ENCODE measurements around the gene MACF1.
"Not testable (repeated sequence)": the region's sequence is repeated elsewhere in the genome, so short reads cannot be mapped to it uniquely, and the experiment has no call there.

Gene MACF1

DNA sequence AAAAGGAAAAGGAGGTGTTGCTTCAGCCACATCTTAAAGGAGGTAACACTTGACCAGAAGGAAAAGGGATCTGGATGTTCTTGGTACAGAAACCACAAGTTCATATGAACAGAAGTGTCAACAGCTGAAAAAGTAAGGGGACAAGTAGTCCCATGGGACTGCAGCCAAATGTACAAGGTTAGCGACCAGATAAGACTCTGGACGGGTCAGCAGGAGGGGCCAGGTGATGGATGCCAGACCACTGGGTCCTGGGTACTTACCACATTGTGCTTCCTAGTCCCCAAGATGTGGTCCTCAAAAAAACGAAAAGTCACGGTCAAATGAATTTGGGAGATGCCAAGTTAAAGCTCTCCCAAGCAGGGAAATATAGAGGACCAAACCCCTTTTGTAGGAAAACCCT lies 270.3 kb downstream of the MACF1 start:
- no peak for DNase-seq

DNA sequence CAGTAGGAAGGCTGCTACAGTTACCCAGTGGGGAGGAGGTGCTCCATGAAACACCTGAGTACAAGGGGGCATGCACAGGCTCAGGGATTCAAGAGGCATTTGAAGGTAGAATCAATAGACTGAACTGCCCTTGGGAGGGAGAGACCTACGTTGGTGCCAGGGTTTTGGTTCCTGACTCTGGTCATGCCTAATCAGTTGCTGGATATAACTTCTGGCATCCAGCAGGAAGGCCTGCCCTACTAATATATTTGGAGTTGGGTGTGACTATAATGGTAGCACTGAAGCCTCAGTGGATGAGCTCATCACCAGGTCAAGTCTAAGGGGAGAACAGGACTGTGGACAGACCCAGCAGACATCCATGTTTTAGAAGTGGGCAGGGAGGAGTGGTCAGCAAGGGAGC lies 271.1 kb downstream of the MACF1 start:
- DNase-seq: not testable (repeated sequence)

DNA sequence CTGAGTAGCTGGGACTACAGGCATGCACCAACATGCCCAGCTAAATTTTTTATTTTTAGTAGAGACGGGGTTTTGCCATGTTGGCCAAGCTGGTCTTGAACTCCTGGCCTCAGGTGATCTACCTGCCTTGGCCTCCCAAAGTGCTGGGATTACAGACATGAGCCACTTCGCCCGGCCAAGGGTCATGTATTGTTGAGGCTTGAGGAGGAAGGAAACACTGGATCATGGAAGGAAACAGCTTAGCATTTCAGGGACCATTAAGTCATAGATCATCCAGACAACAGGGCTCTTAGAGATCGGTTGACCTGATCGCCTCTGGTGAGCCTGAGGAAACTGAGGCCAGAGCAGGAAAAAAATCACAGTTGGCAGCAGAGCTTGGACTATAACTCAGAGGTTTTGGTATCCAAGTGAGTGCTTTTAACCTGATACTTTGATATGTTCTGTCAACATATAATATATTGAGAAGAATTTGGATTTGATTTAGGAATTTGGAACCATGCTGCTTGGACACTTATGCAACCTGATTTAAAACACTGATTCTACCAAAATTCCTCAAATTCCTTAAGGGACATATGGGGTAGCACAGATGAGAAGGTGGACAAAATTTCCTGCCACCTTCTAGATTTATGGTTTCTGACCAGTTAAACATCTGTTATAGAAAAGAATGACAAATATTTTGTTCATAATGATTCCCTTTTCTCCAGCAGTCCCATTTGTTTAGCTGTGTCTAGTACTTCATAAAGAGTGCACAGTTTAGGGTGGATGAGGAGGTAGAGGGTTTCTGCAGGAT lies 273.8 kb downstream of the MACF1 start:
- DNase-seq: no peak

DNA sequence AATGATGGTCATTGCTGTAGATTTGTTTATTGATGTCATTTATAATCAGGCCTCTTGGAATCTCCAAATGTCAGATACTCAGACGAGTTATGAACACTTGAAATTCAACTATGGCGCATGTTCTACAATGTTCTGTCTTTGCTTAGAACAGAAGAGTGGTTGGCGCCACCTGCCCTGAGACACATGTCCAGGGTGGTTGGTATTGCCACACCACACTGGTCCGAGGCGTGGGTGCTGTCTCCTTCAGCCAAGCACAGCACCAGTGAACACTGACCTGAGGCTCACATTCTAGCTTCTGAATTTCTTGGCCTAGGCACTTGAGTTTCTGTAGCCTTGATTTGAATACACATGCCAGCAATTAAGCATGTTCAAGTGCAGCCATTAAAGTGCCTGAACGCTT lies 276.8 kb downstream of the MACF1 start:
- no peak for DNase-seq

DNA sequence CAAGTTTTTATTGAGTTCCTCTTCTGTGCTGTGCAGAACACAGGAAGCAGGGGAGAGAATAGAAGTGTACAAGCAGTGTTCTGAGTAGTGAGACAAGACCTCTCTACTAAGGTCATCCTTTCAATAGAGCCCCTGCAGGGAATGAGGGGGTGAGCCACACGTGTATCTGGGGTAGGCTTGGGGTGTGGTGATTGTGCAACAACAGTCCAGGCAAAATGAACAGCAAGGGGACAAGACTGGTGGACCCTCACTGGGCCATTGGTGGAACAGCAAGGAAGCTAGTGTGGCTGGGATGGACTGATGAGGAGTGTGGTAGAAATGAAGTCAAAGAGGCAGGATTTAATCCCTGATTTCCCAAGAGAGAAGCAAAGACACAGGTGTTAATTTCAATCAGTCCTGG lies 278.8 kb downstream of the MACF1 start:
- DNase-seq: no peak

DNA sequence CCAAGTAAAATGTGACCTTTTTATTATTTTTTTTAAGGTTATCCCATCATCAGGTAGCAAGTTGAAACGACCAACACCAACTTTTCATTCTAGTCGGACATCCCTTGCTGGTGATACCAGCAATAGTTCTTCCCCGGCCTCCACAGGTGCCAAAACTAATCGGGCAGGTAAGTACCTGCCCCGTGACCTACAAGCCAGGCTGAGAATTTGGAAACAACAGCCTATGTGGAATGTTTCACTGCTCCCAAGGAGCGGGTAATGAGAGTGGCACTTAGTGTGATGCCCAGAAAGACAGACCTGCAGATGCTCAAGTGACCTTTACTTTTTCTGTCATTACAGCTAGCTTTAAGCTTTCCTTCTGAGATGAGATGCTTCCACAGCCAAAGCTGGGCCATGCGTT lies 280.1 kb downstream of the MACF1 start:
- no peak for DNase-seq

DNA sequence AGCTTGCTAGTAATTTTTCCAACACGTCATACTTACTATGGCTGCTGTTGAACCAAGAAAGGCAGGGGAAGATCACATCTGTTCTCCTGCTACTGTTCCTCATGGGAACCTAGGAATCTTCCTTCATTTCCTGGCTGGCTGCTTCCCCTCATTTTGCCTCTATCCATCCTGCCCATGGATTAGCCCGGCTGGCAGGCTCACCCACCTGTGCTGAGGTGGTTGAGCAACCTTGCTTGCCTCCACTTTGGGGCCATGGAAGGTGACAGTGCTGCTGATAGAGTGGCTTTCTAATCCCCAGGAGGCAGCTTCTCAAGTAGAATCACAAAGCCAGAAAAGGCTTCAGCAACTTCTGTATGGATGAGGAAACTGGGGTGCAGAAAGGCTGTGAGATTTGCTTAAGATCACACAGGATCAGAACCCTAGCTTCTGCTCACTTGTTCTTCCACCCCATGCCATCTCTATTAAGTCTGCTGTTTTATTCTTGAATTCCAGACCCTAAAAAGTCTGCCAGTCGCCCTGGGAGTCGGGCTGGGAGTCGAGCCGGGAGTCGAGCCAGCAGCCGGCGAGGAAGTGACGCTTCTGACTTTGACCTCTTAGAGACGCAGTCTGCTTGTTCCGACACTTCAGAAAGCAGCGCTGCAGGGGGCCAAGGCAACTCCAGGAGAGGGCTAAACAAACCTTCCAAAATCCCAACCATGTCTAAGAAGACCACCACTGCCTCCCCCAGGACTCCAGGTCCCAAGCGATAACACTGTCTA lies 280.7 kb downstream of the MACF1 start:
- DNase-seq: no peak

DNA sequence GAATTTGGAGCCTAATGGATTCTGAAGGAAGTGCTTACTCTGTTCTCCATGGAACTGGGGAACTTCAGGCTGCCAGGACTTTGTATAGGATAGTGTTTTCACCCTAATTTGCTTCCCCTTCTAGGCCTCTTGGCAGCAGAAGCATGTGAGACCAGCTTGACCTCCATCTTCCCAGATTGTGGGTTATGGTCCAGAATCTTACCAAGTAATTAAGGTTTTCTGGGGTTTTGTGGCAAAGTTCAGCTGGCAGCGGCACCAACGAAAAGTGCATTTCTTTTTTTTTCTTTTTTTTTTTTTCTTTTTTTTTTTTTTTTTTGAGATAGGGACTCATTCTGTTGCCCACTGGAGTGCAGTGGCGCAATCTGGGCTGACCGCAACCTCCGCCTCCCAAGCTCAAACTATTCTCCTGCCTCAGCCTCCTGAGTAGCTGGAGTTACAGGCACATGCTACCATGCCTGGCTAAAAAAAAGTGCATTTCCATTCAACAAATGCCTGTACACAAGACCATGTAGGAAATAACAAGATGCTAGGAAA lies 283.6 kb downstream of the MACF1 start:
- DNase-seq: no peak

DNA sequence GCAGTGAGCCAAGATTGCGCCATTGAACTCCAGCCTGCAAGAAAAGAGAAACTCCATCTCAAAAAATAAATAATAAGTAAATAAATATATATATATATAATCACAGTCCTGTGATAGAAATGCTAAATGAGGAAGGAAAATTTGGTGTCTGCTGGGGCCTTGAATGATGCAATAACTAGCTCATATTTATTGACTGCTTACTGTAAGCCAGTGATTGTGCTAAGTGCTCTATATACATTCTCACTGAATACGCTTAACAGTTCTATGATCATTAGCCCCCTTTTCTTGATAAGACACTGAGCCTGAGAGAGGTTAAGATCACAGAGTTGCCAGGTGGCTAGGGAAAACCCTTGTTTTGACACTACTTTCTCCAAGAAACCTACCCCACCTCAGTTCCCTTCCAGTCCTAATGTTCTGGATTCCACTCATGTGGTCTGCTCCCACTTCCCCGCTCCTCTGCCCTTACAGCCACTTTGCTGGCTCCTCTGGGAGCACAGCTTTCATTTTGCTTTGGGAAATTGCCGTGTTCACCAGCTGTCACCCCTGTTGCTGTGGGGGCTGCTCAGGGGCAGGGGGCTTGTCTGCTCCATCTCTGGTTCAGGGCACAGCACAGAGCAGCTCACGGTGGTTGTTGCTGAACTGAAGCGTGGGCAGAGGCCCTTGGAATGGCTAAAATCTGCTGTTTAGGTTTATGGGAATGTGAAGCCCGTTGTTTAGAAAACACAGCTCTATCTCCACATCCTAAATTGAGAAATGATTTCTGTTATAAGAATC lies 284.5 kb downstream of the MACF1 start:
- DNase-seq: no peak

DNA sequence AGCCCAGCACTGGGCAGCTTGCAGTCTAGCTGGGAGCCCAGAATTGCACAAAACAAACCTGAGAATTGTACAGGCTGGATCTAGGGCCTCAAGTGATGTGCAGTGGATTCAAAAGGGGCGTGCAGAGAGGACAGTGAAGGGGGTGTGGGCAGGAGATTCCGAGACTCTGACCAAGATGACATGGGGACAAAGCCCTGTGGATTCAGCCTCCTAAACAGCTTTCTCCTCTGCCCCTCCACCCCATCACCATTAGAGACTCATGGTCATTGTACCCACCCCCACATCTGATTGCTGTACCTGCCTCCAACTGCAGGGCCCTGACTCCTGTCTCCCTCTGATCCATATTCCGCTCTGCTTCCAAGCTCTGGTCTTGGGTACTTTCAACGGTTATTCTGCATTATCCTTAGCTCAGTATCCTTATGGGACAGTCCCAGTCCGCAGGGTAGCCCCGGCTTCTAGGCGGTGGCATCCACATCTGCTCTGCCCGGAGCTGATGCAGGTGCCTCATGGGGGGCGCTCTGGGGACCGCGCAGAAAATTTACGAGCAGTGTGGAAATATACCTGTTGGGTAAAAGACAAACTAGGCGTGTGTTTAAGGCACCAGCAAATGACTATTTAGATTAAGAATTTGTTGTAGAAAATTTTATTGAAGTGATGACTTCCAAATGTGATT lies 285.2 kb downstream of the MACF1 start:
- no peak for DNase-seq

DNA sequence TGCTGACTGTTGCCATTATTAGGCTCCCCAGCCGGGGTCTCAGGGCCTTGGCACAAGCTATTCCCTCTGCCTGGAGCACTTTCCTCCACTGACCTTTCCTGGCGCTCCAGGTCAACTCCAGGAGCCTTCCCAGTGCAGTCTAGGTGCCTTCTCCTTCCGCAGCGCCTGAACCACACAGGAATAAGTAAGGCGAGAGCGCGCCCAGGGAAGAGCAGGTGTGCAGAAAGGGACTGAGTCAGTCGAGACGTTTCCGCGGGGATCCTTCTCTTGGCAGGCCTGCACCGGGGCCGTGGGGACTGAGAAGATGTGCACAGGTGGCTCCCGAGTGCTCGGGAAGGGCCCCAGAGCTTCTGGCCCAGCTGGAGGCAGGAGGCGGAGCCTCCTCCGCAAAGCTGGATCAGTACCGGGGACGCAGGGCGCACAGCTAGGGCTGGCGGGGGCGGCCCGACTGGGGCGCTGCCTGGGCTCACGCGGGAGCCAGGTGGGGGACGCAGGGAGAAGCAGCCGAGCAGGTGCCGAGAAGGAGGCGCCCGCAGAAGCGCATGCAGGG lies 286.2 kb downstream of the MACF1 start:
- peak; percentile 25 for DNase-seq

DNA sequence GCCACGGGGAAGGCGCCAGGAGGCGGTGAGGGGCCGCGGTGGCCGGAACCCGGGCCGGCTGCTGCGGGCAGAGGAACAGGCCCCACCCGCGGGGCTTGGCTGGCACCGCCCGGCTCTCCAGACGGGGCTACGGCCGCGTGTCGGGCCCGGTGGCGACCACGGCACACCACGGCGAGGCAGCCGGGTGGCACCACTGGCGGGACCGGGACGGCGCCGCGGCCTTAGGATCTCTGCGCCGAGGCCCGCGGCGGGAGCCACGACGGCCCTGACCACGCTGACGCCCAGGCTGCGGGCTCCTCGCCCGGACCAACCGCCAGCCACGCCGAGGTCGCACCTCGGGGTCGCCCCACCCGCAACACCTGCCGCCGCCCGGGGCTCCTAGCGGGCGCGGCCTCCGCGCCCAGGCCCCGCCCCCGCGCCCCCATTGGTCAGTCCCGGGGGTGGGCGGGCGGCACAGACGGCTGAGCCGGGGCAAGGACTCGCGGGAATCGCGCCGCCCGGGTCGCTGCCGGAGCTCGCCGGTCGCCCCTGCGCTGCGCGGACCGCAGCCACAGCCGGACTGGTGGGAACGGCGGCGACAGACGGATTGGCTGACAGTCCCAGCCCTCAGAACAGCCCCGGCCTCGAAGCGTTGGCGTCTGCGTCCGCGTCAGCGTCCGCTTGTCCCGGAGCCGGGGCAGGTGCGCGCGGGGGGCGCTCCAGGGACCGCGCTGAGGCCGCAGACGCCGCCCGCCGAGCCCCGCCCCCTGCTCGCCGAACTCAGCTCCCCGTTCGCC lies 286.8 kb downstream of the MACF1 start, which contains the start of gene BMP8A:
BMP8A (plus strand) TSS at position 491 of the 776 bp plus-strand sequence. CDS start 356 bp downstream, outside the sequence.
- DNase-seq: peak; percentile 73

DNA sequence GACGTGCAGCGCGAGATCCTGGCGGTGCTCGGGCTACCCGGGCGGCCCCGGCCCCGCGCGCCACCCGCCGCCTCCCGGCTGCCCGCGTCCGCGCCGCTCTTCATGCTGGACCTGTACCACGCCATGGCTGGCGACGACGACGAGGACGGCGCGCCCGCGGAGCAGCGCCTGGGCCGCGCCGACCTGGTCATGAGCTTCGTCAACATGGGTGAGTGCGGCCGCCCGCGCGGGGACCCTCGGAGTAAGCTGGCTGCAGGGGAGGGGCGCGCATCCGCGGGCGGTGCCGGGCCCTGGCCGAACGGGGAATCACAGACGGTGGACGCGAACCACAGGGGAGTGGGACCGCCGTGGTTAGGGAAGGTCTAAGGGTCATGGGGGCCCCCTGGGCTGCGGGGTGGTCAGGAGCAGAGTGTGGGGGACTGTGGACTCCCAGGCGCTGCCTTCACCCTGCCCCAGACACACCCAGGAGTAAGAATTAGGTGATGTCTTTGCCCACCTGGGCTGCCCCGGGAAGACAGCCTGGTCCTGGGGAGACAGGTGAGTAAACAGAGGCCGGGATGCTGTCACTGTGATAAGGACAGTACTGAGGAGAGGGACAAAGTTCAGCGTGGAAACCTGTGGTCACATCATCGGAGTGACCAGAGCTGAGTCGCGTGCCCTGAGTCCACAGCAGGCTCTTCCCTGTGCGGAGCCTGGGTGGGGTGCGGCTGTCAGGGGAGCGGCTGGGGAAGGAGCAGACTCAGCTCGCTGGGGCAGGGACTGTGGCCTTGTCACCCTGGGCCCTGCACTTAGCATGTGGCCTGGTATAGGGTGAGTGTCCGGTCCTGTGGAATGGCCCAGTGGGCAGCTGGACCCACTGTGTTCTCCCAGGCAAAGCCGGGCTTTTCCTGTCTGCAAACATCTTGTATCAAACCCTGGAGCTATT lies 287.9 kb downstream of the MACF1 start:
- not testable (repeated sequence) for DNase-seq

DNA sequence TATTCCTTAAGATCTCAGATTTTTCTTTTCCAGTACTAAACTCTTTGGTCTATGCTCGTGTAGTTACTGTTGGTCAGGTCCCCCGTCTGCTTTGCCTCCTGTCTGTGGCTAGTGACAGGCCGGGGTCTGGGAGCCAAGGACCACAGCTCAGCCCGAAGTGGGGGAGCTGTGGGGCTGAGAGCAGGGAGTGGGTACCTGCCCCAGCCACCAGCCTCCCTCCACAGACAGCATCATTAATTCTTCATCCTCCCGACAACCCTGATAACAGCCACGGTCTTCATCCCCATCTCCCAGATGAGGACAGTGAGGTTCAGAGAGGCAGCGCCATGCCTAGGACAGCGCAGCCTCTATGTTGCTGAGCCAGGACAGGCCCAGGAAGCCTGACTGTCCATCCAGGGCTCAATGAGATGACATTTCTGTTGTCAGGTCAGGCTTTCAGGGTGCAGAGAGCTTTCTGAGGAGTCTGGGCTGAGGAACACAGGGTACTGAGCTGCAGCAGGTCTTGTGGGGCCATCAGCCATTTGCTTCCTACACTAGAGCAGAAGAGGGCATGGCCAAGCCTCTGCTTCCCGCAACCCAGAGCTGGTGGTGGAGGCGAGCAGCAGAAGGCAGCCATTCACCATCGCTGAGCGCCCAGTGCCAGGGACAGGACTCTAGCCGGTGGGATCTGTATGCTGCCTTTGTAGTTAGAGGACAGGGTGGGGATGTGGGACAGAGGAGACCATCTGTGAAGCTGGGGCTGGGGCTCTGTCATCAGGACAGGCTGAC lies 288.7 kb downstream of the MACF1 start:
- DNase-seq: not testable (repeated sequence)

DNA sequence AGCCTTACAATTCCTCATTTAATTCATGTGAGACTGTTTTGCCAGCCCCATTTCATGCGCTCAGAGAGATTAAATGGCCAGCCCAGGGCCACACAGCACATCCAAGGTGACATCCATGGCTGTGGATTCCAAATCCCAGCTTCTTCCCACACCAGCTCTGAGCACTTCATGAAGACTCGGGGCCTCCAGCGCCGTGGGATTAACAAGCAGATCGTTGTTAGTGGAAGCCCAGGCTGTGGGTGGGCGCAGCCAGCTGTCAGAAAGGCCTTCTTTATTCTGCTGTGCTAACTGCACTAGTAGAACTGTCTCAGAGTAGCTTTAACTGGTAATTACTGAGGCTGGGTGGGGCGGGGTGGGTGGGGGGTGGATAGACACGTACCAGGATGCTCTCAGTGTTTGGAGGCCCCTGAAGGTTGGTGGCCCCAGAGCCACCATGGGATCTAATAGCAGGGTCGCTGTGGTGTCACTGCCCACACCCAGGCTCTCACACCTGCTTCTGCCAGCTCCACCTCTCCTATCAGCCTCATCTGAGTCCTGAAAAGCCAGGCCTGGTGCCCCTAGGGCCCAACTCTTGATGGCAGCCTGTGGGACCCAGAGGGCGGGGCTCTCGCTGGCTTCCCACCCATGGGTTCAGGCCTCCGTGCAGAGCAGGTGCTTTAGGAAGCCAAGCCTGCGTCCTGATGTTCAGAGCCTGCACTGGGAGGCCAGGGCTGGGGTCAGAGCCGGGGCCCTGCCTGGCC lies 290.3 kb downstream of the MACF1 start:
- no peak for DNase-seq

DNA sequence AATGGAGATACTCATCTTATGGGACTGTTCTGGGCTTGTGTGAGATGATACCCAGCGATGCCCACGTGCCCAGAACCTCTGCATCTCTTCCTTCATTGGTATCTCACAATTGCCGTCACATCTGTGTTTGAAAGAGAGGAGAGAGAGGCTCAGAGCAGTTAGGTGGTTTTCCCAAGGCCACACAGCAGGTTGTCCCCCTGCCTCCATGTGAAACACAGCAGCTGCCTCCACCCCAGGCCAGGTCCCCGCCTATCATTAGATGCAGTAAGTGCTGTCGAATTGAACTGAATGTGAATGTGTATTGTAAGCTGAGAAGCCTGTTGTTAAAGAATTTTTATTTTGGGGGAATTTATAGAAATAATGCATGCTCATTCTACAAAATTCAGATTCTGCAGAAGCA lies 292.0 kb downstream of the MACF1 start:
- DNase-seq: not testable (repeated sequence)

DNA sequence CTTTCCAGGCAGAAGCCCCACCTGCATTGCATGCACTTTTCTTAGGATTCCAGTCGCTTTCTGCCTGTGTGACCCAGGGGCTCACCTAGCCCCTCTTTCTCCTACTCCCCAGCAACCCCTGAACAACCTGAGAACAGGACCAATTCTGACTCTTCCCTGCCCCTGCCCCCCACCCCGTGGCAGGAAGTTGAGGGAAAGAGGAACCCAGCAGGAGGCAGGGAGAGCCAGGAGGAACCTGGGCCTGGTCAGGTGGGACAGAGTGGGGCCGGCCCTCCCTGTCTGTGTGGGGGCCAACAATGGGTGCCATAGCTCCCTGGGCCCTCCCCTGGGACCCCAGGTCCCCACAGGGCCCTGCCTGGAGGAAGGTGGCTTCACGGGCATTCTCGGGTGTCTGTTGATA lies 293.1 kb downstream of the MACF1 start:
- no peak for DNase-seq

DNA sequence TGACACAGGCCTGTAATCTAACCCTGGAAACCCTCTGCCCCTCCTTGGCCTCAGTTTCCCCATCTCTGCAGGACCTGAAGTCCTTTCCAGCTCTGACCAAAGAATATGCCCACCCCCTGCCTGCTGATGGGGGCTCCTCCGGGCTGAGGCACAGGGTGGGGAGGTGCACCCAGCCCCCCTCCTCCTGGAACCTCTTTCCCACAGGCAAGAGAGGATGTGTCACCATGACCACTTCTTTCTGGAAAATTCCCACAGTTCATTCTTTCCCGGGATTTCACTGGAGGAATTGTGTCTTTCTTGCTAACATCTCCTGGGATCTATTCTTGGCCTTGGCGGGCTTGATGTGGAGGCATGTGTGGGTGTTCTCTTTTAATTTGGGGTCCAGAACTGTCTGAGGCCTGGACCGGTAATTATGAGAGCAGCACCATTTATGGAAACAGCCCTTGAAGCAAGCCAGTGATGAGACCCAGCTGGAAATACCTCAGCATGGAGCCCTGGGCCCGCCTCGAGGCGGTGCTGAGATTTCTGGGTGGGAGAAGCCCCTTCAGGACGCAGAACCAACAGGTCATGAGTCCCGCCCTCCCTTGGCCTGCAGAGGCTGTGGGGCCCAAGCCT lies 293.7 kb downstream of the MACF1 start:
- DNase-seq: not testable (repeated sequence)
